Placental pericyte (primary cell): ENCODE measurements around the gene EXOSC7. TPM values are rescaled to one million over a fixed set of nuclear protein-coding genes. Genes with fewer than 3 reads are reported as not detected.

Experiments used
- small RNA-seq: library from RNA; depleted of rRNA; stranded (forward); fragments of <200 nt; gene quantifications from one replicate; pipeline ENCODE3, GENCODE V24; 2012; ENCODE audit warnings: low replicate concordance
- total RNA-seq: library from RNA; depleted of rRNA; stranded (reverse); fragments of >200 nt; gene quantifications from 2 replicates; pipeline ENCODE4 v1.2.3, GENCODE V29; 2012

The EXOSC7 gene
- total RNA-seq = 34.1 and 55.6 TPM in 2 replicates

GRCh38 chr3:44976002-44976815, at the start of gene EXOSC7, which contains the start of gene ZDHHC3:
TSS of gene EXOSC7 (plus strand) at chr3:44976244. CDS start at chr3:44976278, 34 bp downstream.
TSS of gene ZDHHC3 (minus strand) at chr3:44976174. CDS start at chr3:44959436, 16,738 bp downstream.

GRCh38 chr3:45026038-45026437, 50.0 kb downstream of the EXOSC7 start, which contains the start of gene CLEC3B:
TSS of gene CLEC3B (plus strand) at chr3:45026303. CDS start at chr3:45026363, 60 bp downstream.

Small RNA genes lying within 50 kb of the gene (small RNA-seq; reads per million reads assigned to genes)
- not detected for gene RNU5B-3P

Other genes starting within 250 kb of the EXOSC7 start
- gene ZNF501, start 246.6 kb upstream of the EXOSC7 start, total RNA-seq = 4.3 and 4.6 TPM in 2 replicates
- gene KIAA1143, start 214.6 kb upstream of the EXOSC7 start, total RNA-seq = 13.6 and 19.6 TPM in 2 replicates
- gene KIF15, start 214.4 kb upstream of the EXOSC7 start, total RNA-seq = 0.66 and 14.7 TPM in 2 replicates
- 7.6 and 10.5 TPM in 2 replicates for gene TMEM42, start 114.3 kb upstream of the EXOSC7 start, total RNA-seq
- not detected in 2 replicates for gene TGM4, start 101.6 kb upstream of the EXOSC7 start, total RNA-seq
- 68.9 and 72.4 TPM in 2 replicates for gene ZDHHC3, start 70 bp upstream of the EXOSC7 start, total RNA-seq
- not detected in 2 replicates for gene CLEC3B, start 50.1 kb downstream of the EXOSC7 start, total RNA-seq
- 88.0 and 183 TPM in 2 replicates for gene CDCP1, start 170.1 kb downstream of the EXOSC7 start, total RNA-seq